ENCODE results near the gene IRX4. TPM values are rescaled to one million over a fixed set of nuclear protein-coding genes. Genes with fewer than 3 reads are reported as not detected.

The IRX4 gene
- total and polyA plus RNA-seq, 2 of the 4 experiments (the other 2 are of a cell fraction), result not detected

DNA sequence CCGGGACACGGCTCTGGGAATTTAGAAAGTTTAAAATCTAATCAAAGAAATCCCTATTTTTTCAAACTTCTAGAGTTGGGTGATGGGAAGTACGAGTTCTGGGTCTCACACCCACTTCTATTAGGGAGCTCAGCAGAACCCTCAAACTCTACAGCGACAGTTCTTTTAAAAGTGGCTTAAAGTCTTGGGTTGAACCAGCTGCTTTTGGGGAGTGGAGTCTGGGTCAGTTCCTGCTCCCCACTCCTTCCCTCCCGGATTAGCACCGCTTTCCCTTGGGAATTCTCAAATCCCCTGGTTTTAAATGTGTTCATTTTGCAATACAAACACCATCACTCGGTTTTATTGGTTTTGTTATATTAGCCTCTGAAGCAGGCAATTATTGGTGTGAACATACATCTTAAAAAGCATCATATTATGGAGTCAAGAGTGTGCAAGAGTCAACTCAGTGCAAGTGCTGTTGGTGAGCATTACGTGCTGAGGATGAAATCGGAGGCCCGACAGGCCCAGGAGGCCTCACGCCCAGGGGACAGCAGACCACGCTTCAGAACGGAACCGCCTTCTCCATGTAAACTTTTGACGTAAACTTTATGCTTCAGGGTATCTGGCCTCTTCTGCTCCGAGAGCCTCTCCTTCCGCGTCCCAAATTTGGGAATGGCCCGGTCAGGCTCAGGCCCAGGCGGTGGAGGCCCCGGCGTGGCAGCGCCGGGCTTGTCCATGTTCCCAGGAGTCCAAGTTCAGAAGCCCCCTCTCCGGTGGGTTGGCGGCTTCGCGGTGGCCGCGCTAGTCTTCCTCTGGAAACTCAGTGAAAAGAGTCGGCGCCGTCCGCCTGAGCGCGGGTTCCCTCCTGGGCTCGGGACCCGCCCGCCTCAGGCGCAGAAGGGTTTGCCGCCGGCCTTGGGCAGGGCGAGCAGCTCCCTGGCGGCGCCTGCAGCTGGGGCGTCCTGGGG lies 5.3 kb downstream of the IRX4 start:
- Histone ChIP-seq H3K4me2 (ENCODE audit: low read depth, low read length) (no peak overlapping the region), H3K27me3 (ENCODE audit: control insufficient read depth, insufficient read depth, low read length) (peaks cover 91% of the 10 kb centered on the region), H3K4me1 (ENCODE audit: control insufficient read depth, insufficient read depth, low read length) (no peaks in the 10 kb centered on the region; the same call in 1 of the 2 replicates), H4K5ac (ENCODE audit: low read depth, low read length) (no peak overlapping the region), H3K9me3 (ENCODE audit: control insufficient read depth, insufficient read depth, low read length) (peaks cover 8% of the 10 kb centered on the region), H2AK5ac (ENCODE audit: low read depth, low read length) (no peak overlapping the region), H3K4me3 (ENCODE audit: insufficient read depth, low read depth, low read length) (no peak overlapping the region), H4K20me1 (ENCODE audit: insufficient read depth, low read length) (no peaks in the 10 kb centered on the region), H3K18ac (ENCODE audit: low read depth, low read length) (no peak overlapping the region), H3K4ac (ENCODE audit: low read depth, low read length) (no peak overlapping the region), H2BK20ac (ENCODE audit: low read depth, low read length) (no peak overlapping the region), H3K56ac (ENCODE audit: extremely low read depth, insufficient read depth, low read length) (no peak overlapping the region), H4K91ac (ENCODE audit: insufficient read depth, low read depth, low read length) (no peak overlapping the region), H4K8ac (ENCODE audit: low read depth in 2 of 2, low read length in 2 of 2) (no peak overlapping the region), H3K14ac (replicated peaks; ENCODE audit: low read depth, low read length) (no peak overlapping the region), H2BK5ac (ENCODE audit: low read depth, low read length, poor library complexity, severe bottlenecking) (no peak overlapping the region), H2AK9ac (replicated peaks; ENCODE audit: low read depth, low read length, poor library complexity) (no peak overlapping the region), H3K23ac (ENCODE audit: low read depth, low read length) (no peak overlapping the region), H2BK15ac (ENCODE audit: low read depth, low read length) (no peak overlapping the region), H3K36me3 (ENCODE audit: control insufficient read depth, insufficient read depth, low read length) (no peaks in the 10 kb centered on the region), H2AFZ (replicated peaks; ENCODE audit: low read length, poor library complexity) (no peak overlapping the region), H2BK120ac (ENCODE audit: low read depth, low read length) (no peak overlapping the region), H3K9me1 (ENCODE audit: insufficient read depth, low read length) (no peaks in the 10 kb centered on the region), H3K27ac (ENCODE audit: insufficient read depth, low read length) (no peak overlapping the region), H3K79me1 (ENCODE audit: low read depth in 1 of 2, low read length in 2 of 2) (no peaks in the 10 kb centered on the region), H3K9ac (ENCODE audit: low read depth, low read length) (no peak overlapping the region)
- DNase-seq (no peak), ATAC-seq (ENCODE audit: low read depth) (no peak)
- TF ChIP-seq POLR2A (IDR thresholded peaks at IDR 0.05; ENCODE audit: low read depth, low read length) (no peak), SMC3 (IDR thresholded peaks at IDR 0.05; ENCODE audit: low read depth, low read length) (no peak), CHD1 (IDR thresholded peaks at IDR 0.05; ENCODE audit: low read depth, low read length) (no peak), BHLHE40 (IDR thresholded peaks at IDR 0.05; ENCODE audit: low read depth, low read length) (no peak), RAD21 (IDR thresholded peaks at IDR 0.05; ENCODE audit: low read length) (no peak), CEBPB (IDR thresholded peaks at IDR 0.05; ENCODE audit: low read depth, low read length) (no peak), MAFK (IDR thresholded peaks at IDR 0.05; ENCODE audit: low read depth, low read length) (no peak), NFE2L2 (IDR thresholded peaks at IDR 0.05; ENCODE audit: low read depth, low read length) (no peak), MAZ (IDR thresholded peaks at IDR 0.05; ENCODE audit: borderline replicate concordance, low read depth, low read length) (no peak), RFX5 (IDR thresholded peaks at IDR 0.05; ENCODE audit: low read depth, low read length) (no peak), FOS (IDR thresholded peaks at IDR 0.05; ENCODE audit: low read depth, low read length) (no peak), RCOR1 (IDR thresholded peaks at IDR 0.05; ENCODE audit: insufficient replicate concordance, low read length) (no peak)
- TF ChIP-seq, protein P1, sequence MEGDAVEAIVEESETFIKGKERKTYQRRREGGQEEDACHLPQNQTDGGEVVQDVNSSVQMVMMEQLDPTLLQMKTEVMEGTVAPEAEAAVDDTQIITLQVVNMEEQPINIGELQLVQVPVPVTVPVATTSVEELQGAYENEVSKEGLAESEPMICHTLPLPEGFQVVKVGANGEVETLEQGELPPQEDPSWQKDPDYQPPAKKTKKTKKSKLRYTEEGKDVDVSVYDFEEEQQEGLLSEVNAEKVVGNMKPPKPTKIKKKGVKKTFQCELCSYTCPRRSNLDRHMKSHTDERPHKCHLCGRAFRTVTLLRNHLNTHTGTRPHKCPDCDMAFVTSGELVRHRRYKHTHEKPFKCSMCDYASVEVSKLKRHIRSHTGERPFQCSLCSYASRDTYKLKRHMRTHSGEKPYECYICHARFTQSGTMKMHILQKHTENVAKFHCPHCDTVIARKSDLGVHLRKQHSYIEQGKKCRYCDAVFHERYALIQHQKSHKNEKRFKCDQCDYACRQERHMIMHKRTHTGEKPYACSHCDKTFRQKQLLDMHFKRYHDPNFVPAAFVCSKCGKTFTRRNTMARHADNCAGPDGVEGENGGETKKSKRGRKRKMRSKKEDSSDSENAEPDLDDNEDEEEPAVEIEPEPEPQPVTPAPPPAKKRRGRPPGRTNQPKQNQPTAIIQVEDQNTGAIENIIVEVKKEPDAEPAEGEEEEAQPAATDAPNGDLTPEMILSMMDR (conservative IDR thresholded peaks at IDR 0.05; ENCODE audit: low read depth, low read length), result no peak
- TF ChIP-seq, protein P2, sequence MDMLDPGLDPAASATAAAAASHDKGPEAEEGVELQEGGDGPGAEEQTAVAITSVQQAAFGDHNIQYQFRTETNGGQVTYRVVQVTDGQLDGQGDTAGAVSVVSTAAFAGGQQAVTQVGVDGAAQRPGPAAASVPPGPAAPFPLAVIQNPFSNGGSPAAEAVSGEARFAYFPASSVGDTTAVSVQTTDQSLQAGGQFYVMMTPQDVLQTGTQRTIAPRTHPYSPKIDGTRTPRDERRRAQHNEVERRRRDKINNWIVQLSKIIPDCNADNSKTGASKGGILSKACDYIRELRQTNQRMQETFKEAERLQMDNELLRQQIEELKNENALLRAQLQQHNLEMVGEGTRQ (IDR thresholded peaks at IDR 0.05; ENCODE audit: low read depth, low read length), result no peak
- TF ChIP-seq, protein P3, sequence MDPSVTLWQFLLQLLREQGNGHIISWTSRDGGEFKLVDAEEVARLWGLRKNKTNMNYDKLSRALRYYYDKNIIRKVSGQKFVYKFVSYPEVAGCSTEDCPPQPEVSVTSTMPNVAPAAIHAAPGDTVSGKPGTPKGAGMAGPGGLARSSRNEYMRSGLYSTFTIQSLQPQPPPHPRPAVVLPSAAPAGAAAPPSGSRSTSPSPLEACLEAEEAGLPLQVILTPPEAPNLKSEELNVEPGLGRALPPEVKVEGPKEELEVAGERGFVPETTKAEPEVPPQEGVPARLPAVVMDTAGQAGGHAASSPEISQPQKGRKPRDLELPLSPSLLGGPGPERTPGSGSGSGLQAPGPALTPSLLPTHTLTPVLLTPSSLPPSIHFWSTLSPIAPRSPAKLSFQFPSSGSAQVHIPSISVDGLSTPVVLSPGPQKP (IDR thresholded peaks at IDR 0.05; ENCODE audit: borderline replicate concordance, low read depth, low read length), result no peak
- in situ Hi-C loops (cut with MboI; ENCODE audit: low sequenced_read_pairs) (no loop called here), dilution Hi-C loops (cut with HindIII; ENCODE audit: low sequenced_read_pairs, unreplicated experiment) (no loop called here), intact Hi-C loops (cut with micrococcal nuclease) (no loop called here)
- POLR2A ChIA-PET (ENCODE audit: unreplicated experiment), result no interaction called here
- 2% methylated on average over 7 of the region's 46 CpGs; no CpG with 5 or more reads in 1 of the 2 experiments for WGBS, 2 experiments (ENCODE audit: extremely low coverage in 2 of 2, insufficient read length in 1 of 2)
- CTCF ChIA-PET, result no interaction called here
- no TSS peak for BruUV-seq (replicated peaks)
